Stomach (tissue), 9 donors: ENCODE results near the gene CDH23. TPM values are rescaled to one million over a fixed set of nuclear protein-coding genes. Genes with fewer than 3 reads are reported as not detected.

Source experiments
- DNase-seq, 2 donors: peaks; one replicate each; pipeline versions ENCODE4 v3.0.0 to v3.0.0-alpha.2; 2013 to 2019
- H3K27ac ChIP-seq, 5 donors: fragments of 200-600 bp in 4 of 5; sonication (generic) in 4 of 5; one replicate each; pipeline ENCODE4 v1.5.1; 2013 to 2019; ENCODE audit warnings: mild to moderate bottlenecking in 1 of 5, moderate library complexity in 1 of 5
- H3K27me3 ChIP-seq, 3 donors: fragments of 200-600 bp; sonication (generic); one replicate each; pipeline ENCODE4 v1.5.1; 2017 to 2019; ENCODE audit warnings: mixed run types in 1 of 3
- H3K36me3 ChIP-seq, 4 donors: fragments of 200-600 bp; sonication (generic); 1 replicate in 3 of 4; 2 replicates in 1 of 4; pipeline ENCODE4 v1.5.1; 2016 to 2019
- H3K4me1 ChIP-seq, 4 donors: fragments of 200-600 bp; sonication (generic); one replicate each; pipeline ENCODE4 v1.5.1; 2016 to 2019
- H3K4me3 ChIP-seq, 4 donors: fragments of 200-600 bp; sonication (generic) in 3 of 4; one replicate each; pipeline ENCODE4 v1.5.1; 2016 to 2019; ENCODE audit warnings: mild to moderate bottlenecking in 1 of 4
- H3K9me3 ChIP-seq, 4 donors: fragments of 200-600 bp; sonication (generic); one replicate each; pipeline ENCODE4 v1.5.1; 2016 to 2019
- CTCF ChIP-seq, 7 experiments: fragments of 450-650 bp in 4 of 7; fragments of 200-600 bp in 3 of 7; sonication (generic) in 3 of 7; IDR thresholded peaks; one replicate each; pipeline ENCODE4 v1.5.1; 2016 to 2019; ENCODE audit warnings: antibody characterized with exemption in 7 of 7, control low read depth in 2 of 7, mild to moderate bottlenecking in 1 of 7
- EP300 ChIP-seq: sonication (generic); formaldehyde crosslinking; IDR thresholded peaks from one replicate; pipeline ENCODE4 v1.6.1; 2017; ENCODE audit warnings: antibody characterized with exemption
- POLR2A ChIP-seq, 4 donors: fragments of 450-650 bp; IDR thresholded peaks; one replicate each; pipeline ENCODE4 v1.6.1; 2016; ENCODE audit warnings: antibody characterized with exemption in 4 of 4, control low read depth in 2 of 4, mild to moderate bottlenecking in 1 of 4, moderate library complexity in 1 of 4
- POLR2AphosphoS5 ChIP-seq, 3 donors: sonication (generic); formaldehyde crosslinking; IDR thresholded peaks; one replicate each; pipeline ENCODE4 v1.6.1; 2016; ENCODE audit warnings: antibody characterized with exemption in 3 of 3
- WGBS, 5 donors: extraction: QIAGEN DNeasy Blood & Tissue Kit in 3 of 5; methylation state at CpG; one replicate each; pipeline versions ENCODE4 v1.1.5 to v1.1.7; 2013 to 2018; 5-methylcytosine and 5-hydroxymethylcytosine counted together
- intact Hi-C: fragments of 100-400 bp; cut with DNase I; formaldehyde crosslinking; loops from one replicate; pipeline ENCODE4 v1.15.1; 2023; ENCODE audit warnings: low total_unique reads
- polyA plus RNA-seq, 3 donors: library from polyadenylated mRNA; stranded (reverse); fragments of 200-250 nt; gene quantifications; one replicate each; pipeline ENCODE4 v1.2.3, GENCODE V29; 2013
- total RNA-seq, 5 donors: library from RNA; depleted of rRNA; stranded (reverse); fragments of >200 nt; gene quantifications; one replicate each; pipeline versions ENCODE4 v1.1.0 to v1.2.3, GENCODE V29; 2014 to 2016
- donor health status: healthy with polysubstance abuse.
- donor health status: Bipolar disorder and iron deficiency.
- donor health status: healthy.

CDH23 gene
- total and polyA plus RNA-seq, 8 donors = 0.31 to 8.2 (median 2.2) TPM

- Histone ChIP-seq H3K27me3 (no peaks in the 10 kb centered on the region), H3K4me1 (peaks cover 0 to 8% (median 0%) of the 10 kb centered on the region in 4 donors), H3K36me3 (peaks cover 92 to 100% (median 100%) of the 10 kb centered on the region in 4 donors), H3K4me3 (no peak overlapping the region), H3K27ac (no peak overlapping the region), H3K9me3 (no peaks in the 10 kb centered on the region)
- TF ChIP-seq POLR2AphosphoS5 (IDR thresholded peaks at IDR 0.05) = no peak
- TF ChIP-seq CTCF (IDR thresholded peaks at IDR 0.05) = no peak
- no peak for TF ChIP-seq POLR2A (IDR thresholded peaks at IDR 0.05)
- no peak for TF ChIP-seq EP300
- intact Hi-C loops = no loop called here
- WGBS, 5 donors = 85 to 93% (median 88%) methylated on average over 3 of the region's 3 CpGs
- no peak for DNase-seq
Measured at GRCh38 chr10:71824333-71824732, 427.6 kb downstream of the CDH23 start.

- Histone ChIP-seq H3K4me3 (no peak overlapping the region), H3K4me1 (peaks cover 0 to 15% (median under 1%) of the 10 kb centered on the region in 4 donors), H3K9me3 (no peaks in the 10 kb centered on the region), H3K36me3 (peaks cover 90 to 100% (median 100%) of the 10 kb centered on the region in 4 donors), H3K27me3 (no peaks in the 10 kb centered on the region), H3K27ac (no peak overlapping the region)
- TF ChIP-seq EP300 (no peak), POLR2AphosphoS5 (IDR thresholded peaks at IDR 0.05) (no peak), POLR2A (IDR thresholded peaks at IDR 0.05) (no peak), CTCF (IDR thresholded peaks at IDR 0.05) (no peak)
- no peak for DNase-seq
- 76 to 84% (median 82%) methylated on average over 11 of the region's 11 CpGs for WGBS, 5 donors
- intact Hi-C loops = no loop called here
Measured at GRCh38 chr10:71825217-71825616, 428.5 kb downstream of the CDH23 start.

GRCh38 chr10:71827852-71828251, 431.1 kb downstream of the CDH23 start:
- no peak overlapping the region for H3K27ac ChIP-seq
- TF ChIP-seq EP300 (no peak), POLR2AphosphoS5 (IDR thresholded peaks at IDR 0.05) (no peak), POLR2A (IDR thresholded peaks at IDR 0.05) (no peak), CTCF (IDR thresholded peaks at IDR 0.05) (no peak)
- no peaks in the 10 kb centered on the region for H3K27me3 ChIP-seq
- 75 to 88% (median 85%) methylated on average over 6 of the region's 6 CpGs for WGBS, 5 donors
- H3K9me3 ChIP-seq = no peaks in the 10 kb centered on the region
- H3K4me3 ChIP-seq = no peak overlapping the region
- no peak for DNase-seq
- peaks cover 90 to 99% (median 97%) of the 10 kb centered on the region in 4 donors for H3K36me3 ChIP-seq
- peaks cover 0 to 41% (median 18%) of the 10 kb centered on the region in 4 donors for H3K4me1 ChIP-seq
- intact Hi-C loops = no loop called here

- Histone ChIP-seq H3K4me3 (no peak overlapping the region), H3K27ac (peak overlapping the region in 1 of 5 donors; percentile 27), H3K27me3 (no peaks in the 10 kb centered on the region), H3K9me3 (no peaks in the 10 kb centered on the region), H3K4me1 (peaks cover 0 to 50% (median 26%) of the 10 kb centered on the region in 4 donors), H3K36me3 (peaks cover 82 to 97% (median 94%) of the 10 kb centered on the region in 4 donors)
- intact Hi-C loops = no loop called here
- WGBS, 5 donors = 93 to 97% (median 94%) methylated on average over 7 of the region's 7 CpGs
- no peak for TF ChIP-seq POLR2A (IDR thresholded peaks at IDR 0.05)
- no peak for TF ChIP-seq POLR2AphosphoS5 (IDR thresholded peaks at IDR 0.05)
- TF ChIP-seq EP300 = no peak
- DNase-seq = no peak
Measured at GRCh38 chr10:71828702-71829101, 432.0 kb downstream of the CDH23 start.

- Histone ChIP-seq H3K9me3 (no peaks in the 10 kb centered on the region), H3K36me3 (peaks cover 78 to 97% (median 94%) of the 10 kb centered on the region in 4 donors), H3K4me1 (peaks cover 0 to 55% (median 30%) of the 10 kb centered on the region in 4 donors), H3K4me3 (no peak overlapping the region), H3K27ac (peak overlapping the region in 1 of 5 donors; percentile 27), H3K27me3 (no peaks in the 10 kb centered on the region)
- DNase-seq = no peak
- 75 to 79% (median 79%) methylated on average over 5 of the region's 5 CpGs for WGBS, 5 donors
- intact Hi-C loops = no loop called here
- TF ChIP-seq CTCF (IDR thresholded peaks at IDR 0.05) (no peak), EP300 (no peak), POLR2AphosphoS5 (IDR thresholded peaks at IDR 0.05) (peak in 1 of 3 donors; percentile 18)
Measured at GRCh38 chr10:71829171-71829570, 432.5 kb downstream of the CDH23 start.
